Ascending aorta (tissue), 2 donors: Measurements from ENCODE around the gene MFSD2A. TPM values are rescaled to one million over a fixed set of nuclear protein-coding genes. Genes with fewer than 3 reads are reported as not detected.

Experiments
- DNase-seq, 2 donors: peaks; one replicate each; pipeline ENCODE4 v3.0.0-alpha.2; 2019; ENCODE audit warnings: low spot score in 2 of 2
- H3K27ac ChIP-seq, 2 donors: fragments of 200-600 bp; sonication (generic); one replicate each; pipeline ENCODE4 v1.5.1; 2016 to 2017; ENCODE audit warnings: mild to moderate bottlenecking in 1 of 2
- H3K27me3 ChIP-seq: fragments of 200-600 bp; sonication (generic); one replicate; pipeline ENCODE4 v1.5.1; 2017
- H3K36me3 ChIP-seq, 2 donors: fragments of 200-600 bp; sonication (generic); one replicate each; pipeline ENCODE4 v1.5.1; 2016
- H3K4me1 ChIP-seq, 2 donors: fragments of 200-600 bp; sonication (generic); one replicate each; pipeline ENCODE4 v1.5.1; 2016 to 2017; ENCODE audit warnings: mild to moderate bottlenecking in 1 of 2
- H3K4me3 ChIP-seq, 2 donors: fragments of 200-600 bp; sonication (generic); one replicate each; pipeline ENCODE4 v1.5.1; 2016 to 2017; ENCODE audit warnings: mild to moderate bottlenecking in 1 of 2
- H3K9me3 ChIP-seq, 2 donors: fragments of 200-600 bp; sonication (generic); one replicate each; pipeline ENCODE4 v1.5.1; 2016
- CTCF ChIP-seq, 3 experiments: fragments of 200-600 bp in 2 of 3; fragments of 450-650 bp in 1 of 3; sonication (generic) in 2 of 3; IDR thresholded peaks; one replicate each; pipeline ENCODE4 v1.5.1; 2016 to 2019; ENCODE audit warnings: antibody characterized with exemption in 3 of 3, mild to moderate bottlenecking in 1 of 3, moderate library complexity in 1 of 3
- intact Hi-C: fragments of 100-400 bp; cut with DNase I; formaldehyde crosslinking; loops from one replicate; pipeline ENCODE4 v1.15.1; 2023
- total RNA-seq: library from RNA; depleted of rRNA; stranded (reverse); fragments of >200 nt; gene quantifications from one replicate; pipeline ENCODE4 v1.1.0, GENCODE V29; 2016

MFSD2A gene
- total RNA-seq, 1 donor from 2014 or later = 0.32 TPM

- no peaks in the 10 kb centered on the region for H3K36me3 ChIP-seq
- no peak for DNase-seq
- H3K27me3 ChIP-seq = no peaks in the 10 kb centered on the region
- H3K4me3 ChIP-seq = no peak overlapping the region
- intact Hi-C loops = no loop called here
- no peaks in the 10 kb centered on the region for H3K9me3 ChIP-seq
- no peak for TF ChIP-seq CTCF (IDR thresholded peaks at IDR 0.05)
- no peaks in the 10 kb centered on the region for H3K4me1 ChIP-seq
- H3K27ac ChIP-seq = no peak overlapping the region
Measured at GRCh38 chr1:39944410-39945112, 10.4 kb upstream of the MFSD2A start.

GRCh38 chr1:39946216-39946615, 8.7 kb upstream of the MFSD2A start:
- Histone ChIP-seq H3K27me3 (no peaks in the 10 kb centered on the region), H3K4me1 (no peaks in the 10 kb centered on the region), H3K27ac (no peak overlapping the region), H3K4me3 (no peak overlapping the region), H3K36me3 (no peaks in the 10 kb centered on the region), H3K9me3 (no peaks in the 10 kb centered on the region)
- DNase-seq = no peak
- TF ChIP-seq CTCF (IDR thresholded peaks at IDR 0.05) = no peak
- intact Hi-C loops = no loop called here

- intact Hi-C loops = no loop called here
- no peaks in the 10 kb centered on the region for H3K4me1 ChIP-seq
- TF ChIP-seq CTCF (IDR thresholded peaks at IDR 0.05) = no peak
- no peaks in the 10 kb centered on the region for H3K27me3 ChIP-seq
- no peak for DNase-seq
- H3K36me3 ChIP-seq = no peaks in the 10 kb centered on the region
- H3K27ac ChIP-seq = no peak overlapping the region
- H3K9me3 ChIP-seq = no peaks in the 10 kb centered on the region
- H3K4me3 ChIP-seq = no peak overlapping the region
Measured at GRCh38 chr1:39947260-39947659, 7.7 kb upstream of the MFSD2A start.

GRCh38 chr1:39949891-39950290, 5.1 kb upstream of the MFSD2A start:
- no peak overlapping the region for H3K27ac ChIP-seq
- H3K4me1 ChIP-seq = peaks cover 0 to 2% of the 10 kb centered on the region in 2 donors
- DNase-seq = no peak
- no peak overlapping the region for H3K4me3 ChIP-seq
- no peaks in the 10 kb centered on the region for H3K36me3 ChIP-seq
- H3K9me3 ChIP-seq = no peaks in the 10 kb centered on the region
- intact Hi-C loops = loop anchor here (10.0 kb wide), 2 partner anchors 65 to 85 kb away; partner anchors contain the start of gene TRIT1
- no peak for TF ChIP-seq CTCF (IDR thresholded peaks at IDR 0.05)
- no peaks in the 10 kb centered on the region for H3K27me3 ChIP-seq

- DNase-seq = no peak
- intact Hi-C loops = loop anchor here (10.0 kb wide), 2 partner anchors 67 to 83 kb away; partner anchors contain the start of gene TRIT1
- no peaks in the 10 kb centered on the region for H3K27me3 ChIP-seq
- H3K27ac ChIP-seq = no peak overlapping the region
- no peak overlapping the region for H3K4me3 ChIP-seq
- H3K36me3 ChIP-seq = no peaks in the 10 kb centered on the region
- no peak for TF ChIP-seq CTCF (IDR thresholded peaks at IDR 0.05)
- H3K4me1 ChIP-seq = peaks cover 2 to 12% of the 10 kb centered on the region in 2 donors
- no peaks in the 10 kb centered on the region for H3K9me3 ChIP-seq
Measured at GRCh38 chr1:39951926-39952325, 3.0 kb upstream of the MFSD2A start.
